Upper lobe of left lung (tissue), 6 donors: ENCODE results near the gene HOXD10. TPM values are rescaled to one million over a fixed set of nuclear protein-coding genes. Genes with fewer than 3 reads are reported as not detected.

Source experiments
- ATAC-seq, 2 donors: fragments of 200-7000 bp; cut with Tn5 transposase; one replicate each; pipeline ENCODE4 v1.9.1; 2022; ENCODE audit warnings: mild to moderate bottlenecking in 2 of 2, moderate library complexity in 2 of 2; ENCODE audit not compliant: low FRiP score in 2 of 2
- DNase-seq, 2 donors: peaks; one replicate each; pipeline ENCODE4 v3.0.0-alpha.2; 2019 to 2020
- H3K27ac ChIP-seq, 4 donors: fragments of 200-600 bp; sonication (generic); one replicate each; pipeline ENCODE4 v1.5.1; 2016 to 2019
- H3K27me3 ChIP-seq, 4 donors: fragments of 200-600 bp; sonication (generic); one replicate each; pipeline ENCODE4 v1.5.1; 2017 to 2019
- H3K36me3 ChIP-seq, 4 donors: fragments of 200-600 bp; sonication (generic); one replicate each; pipeline ENCODE4 v1.5.1; 2016 to 2019
- H3K4me1 ChIP-seq, 4 donors: fragments of 200-600 bp; sonication (generic); one replicate each; pipeline ENCODE4 v1.5.1; 2018 to 2019
- H3K4me3 ChIP-seq, 4 donors: fragments of 200-600 bp; sonication (generic); one replicate each; pipeline ENCODE4 v1.5.1; 2017 to 2019; ENCODE audit warnings: mild to moderate bottlenecking in 2 of 4, moderate library complexity in 1 of 4
- H3K9me3 ChIP-seq, 4 donors: fragments of 200-600 bp; sonication (generic); one replicate each; pipeline ENCODE4 v1.5.1; 2018 to 2019
- EP300 ChIP-seq, 4 donors: sonication (generic); formaldehyde crosslinking; IDR thresholded peaks; one replicate each; pipeline ENCODE4 v1.5.1; 2017; ENCODE audit warnings: antibody characterized with exemption in 4 of 4, control low read depth in 2 of 4
- POLR2A ChIP-seq, 4 donors: fragments of 450-650 bp; IDR thresholded peaks; one replicate each; pipeline ENCODE4 v1.5.1; 2016 to 2017; ENCODE audit warnings: antibody characterized with exemption in 4 of 4, mild to moderate bottlenecking in 2 of 4
- POLR2AphosphoS5 ChIP-seq, 2 donors: sonication (generic); formaldehyde crosslinking; IDR thresholded peaks; one replicate each; pipeline ENCODE4 v1.5.1; 2017; ENCODE audit warnings: antibody characterized with exemption in 2 of 2
- WGBS, 2 donors: methylation state at CpG; one replicate each; pipeline ENCODE4 v1.1.5; 2017 to 2018; 5-methylcytosine and 5-hydroxymethylcytosine counted together
- total RNA-seq, 6 donors: library from RNA; depleted of rRNA in 4 of 6; stranded (reverse); fragments of >200 nt in 4 of 6; gene quantifications; one replicate each; pipeline versions ENCODE4 v1.1.0 to v1.2.1, GENCODE V29; 2016 to 2021
- TF ChIP-seq, protein P1 (sequence below), 6 experiments: fragments of 450-650 bp in 4 of 6; fragments of 200-600 bp in 2 of 6; sonication (generic) in 2 of 6; IDR thresholded peaks; one replicate each; pipeline ENCODE4 v1.5.1; 2016 to 2019; ENCODE audit warnings: antibody characterized with exemption in 6 of 6
- donor health status: DM: no; HTN: no; CAD: no; lungs with moderate emphysema.
- donor health status: DM: no; HTN: yes; CAD: no; lungs with severe emphysema.

The HOXD10 gene
- total RNA-seq, 6 donors from 2014 or later, result 0.47 to 0.55 TPM; not detected in 4

DNA sequence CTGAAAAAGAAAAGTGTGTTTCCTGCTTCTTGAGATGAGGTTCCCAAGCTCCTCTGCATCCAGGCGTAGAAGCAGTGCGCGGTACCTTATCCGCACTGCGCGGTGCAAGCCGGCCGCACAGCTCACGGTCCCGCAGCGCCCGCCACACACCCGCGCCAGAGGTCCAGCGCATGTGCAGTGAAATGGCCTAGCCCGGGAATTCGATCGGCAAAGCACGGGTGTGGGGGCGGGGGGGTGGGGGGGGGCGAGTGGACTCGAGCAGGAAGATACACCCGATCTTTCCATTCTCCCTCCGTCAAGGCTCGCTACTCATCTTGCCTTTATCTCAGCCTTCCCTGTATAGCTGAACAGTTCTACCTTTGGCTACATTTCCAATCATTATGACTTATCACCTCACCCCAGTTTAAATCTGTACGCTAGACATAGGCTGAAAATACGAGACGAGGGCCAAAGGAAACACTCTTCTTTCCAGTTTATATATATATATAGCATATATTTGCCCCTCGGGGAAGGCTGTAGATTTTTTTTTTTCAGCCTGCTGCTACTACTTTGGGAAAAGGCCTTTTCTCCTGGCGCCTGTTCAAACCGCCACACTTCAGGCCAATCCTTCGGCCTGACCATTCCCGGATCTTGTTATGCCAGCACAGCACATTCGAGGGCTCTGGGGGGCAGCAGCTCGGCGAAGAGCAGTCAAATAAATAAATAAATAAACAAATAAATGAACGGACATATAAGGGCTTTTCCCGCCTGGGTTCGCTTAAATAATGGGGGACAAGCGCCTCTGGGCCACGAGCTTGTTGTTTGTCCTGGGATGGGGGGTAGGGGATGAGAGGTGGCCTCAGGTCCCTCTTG, 23.3 kb downstream of the HOXD10 start:
- ATAC-seq (no peak), DNase-seq (peak in 1 of 2 donors; percentile 71)
- 15% methylated on average over 27 to 39 of the region's 41 CpGs for WGBS, 2 donors
- peaks cover 0 to 63% (median 33%) of the 10 kb centered on the region in 4 donors for H3K27me3 ChIP-seq
- H3K27ac ChIP-seq, result no peak overlapping the region
- H3K4me1 ChIP-seq, result peaks cover 21 to 38% (median 24%) of the 10 kb centered on the region in 4 donors
- peak overlapping the region in 2 of 4 donors; percentile 44 to 51 for H3K4me3 ChIP-seq
- no peaks in the 10 kb centered on the region for H3K36me3 ChIP-seq
- no peak for TF ChIP-seq POLR2A (IDR thresholded peaks at IDR 0.05)
- H3K9me3 ChIP-seq, result no peaks in the 10 kb centered on the region

DNA sequence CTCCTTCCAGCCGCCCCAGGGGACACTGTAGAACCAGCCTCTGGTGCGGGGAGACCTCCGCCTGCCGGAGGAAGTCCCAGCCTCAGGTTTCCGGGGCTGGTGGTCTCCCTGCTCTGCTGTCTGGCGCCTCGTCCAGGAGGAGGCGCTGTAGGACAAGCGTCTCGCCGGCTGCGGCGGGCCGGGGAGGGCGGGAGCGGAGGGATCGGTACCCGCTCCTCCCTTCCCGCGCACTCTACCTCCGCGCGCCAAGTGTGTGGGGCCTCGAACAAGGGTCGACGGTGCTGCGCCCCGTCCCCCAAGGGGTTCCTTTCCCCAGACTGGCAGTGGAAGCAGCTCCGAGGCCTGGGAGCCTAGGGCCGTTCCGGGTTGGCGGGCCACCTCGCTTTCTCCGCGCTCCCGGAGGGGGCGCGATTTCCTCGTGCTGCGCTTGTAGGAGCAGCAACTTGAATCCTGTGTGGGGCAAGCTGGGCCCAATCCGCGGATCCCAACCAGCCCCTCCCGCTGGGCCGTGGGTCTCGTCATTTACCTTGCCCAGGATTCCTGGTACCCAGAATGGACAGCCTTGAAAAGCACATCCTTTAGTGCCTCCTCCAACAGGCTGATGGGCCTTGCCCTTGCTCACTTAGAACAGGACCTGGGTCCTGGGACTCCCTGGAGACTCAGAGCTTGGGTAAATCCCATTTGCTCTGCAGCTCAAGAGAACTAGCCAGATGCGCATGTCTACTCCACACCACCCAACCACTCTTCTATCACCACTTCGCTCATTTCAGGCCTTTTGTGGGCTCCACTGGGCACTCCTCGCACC, 24.1 kb downstream of the HOXD10 start:
- peak; percentile 55 to 92 for DNase-seq
- H3K27me3 ChIP-seq, result peaks cover 0 to 64% (median 32%) of the 10 kb centered on the region in 4 donors

DNA sequence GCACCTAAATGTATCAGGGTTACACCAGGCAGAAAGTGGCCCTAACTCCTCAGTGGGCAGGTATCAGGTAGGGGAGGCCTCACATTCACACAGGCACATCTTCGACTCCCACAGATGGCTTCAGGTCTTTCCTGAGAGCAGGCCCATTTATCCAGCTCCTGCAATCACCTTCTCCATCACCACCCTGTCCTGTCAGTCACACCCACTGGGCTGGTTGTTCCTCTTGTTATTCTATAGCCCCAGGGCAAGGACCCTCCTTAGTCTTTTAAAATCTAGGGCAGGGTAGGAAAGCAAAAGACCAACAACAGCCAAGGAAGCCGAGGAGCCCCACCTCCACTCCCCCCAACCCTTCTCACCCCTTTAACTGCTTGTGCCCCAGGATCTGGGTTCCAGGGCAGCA, 25.7 kb downstream of the HOXD10 start:
- H3K4me3 ChIP-seq, result no peak overlapping the region
- H3K36me3 ChIP-seq, result no peaks in the 10 kb centered on the region
- TF ChIP-seq, protein P1, sequence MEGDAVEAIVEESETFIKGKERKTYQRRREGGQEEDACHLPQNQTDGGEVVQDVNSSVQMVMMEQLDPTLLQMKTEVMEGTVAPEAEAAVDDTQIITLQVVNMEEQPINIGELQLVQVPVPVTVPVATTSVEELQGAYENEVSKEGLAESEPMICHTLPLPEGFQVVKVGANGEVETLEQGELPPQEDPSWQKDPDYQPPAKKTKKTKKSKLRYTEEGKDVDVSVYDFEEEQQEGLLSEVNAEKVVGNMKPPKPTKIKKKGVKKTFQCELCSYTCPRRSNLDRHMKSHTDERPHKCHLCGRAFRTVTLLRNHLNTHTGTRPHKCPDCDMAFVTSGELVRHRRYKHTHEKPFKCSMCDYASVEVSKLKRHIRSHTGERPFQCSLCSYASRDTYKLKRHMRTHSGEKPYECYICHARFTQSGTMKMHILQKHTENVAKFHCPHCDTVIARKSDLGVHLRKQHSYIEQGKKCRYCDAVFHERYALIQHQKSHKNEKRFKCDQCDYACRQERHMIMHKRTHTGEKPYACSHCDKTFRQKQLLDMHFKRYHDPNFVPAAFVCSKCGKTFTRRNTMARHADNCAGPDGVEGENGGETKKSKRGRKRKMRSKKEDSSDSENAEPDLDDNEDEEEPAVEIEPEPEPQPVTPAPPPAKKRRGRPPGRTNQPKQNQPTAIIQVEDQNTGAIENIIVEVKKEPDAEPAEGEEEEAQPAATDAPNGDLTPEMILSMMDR (IDR thresholded peaks at IDR 0.05), result no peak
- no peak for TF ChIP-seq EP300 (IDR thresholded peaks at IDR 0.05)
- TF ChIP-seq POLR2A (IDR thresholded peaks at IDR 0.05), result no peak
- no peak for TF ChIP-seq POLR2AphosphoS5 (IDR thresholded peaks at IDR 0.05)
- H3K27me3 ChIP-seq, result peaks cover 0 to 53% (median 23%) of the 10 kb centered on the region in 4 donors
- 88 to 95% methylated on average over 2 of the region's 2 CpGs for WGBS, 2 donors
- H3K9me3 ChIP-seq, result no peaks in the 10 kb centered on the region
- H3K4me1 ChIP-seq, result peaks cover 8 to 24% (median 12%) of the 10 kb centered on the region in 4 donors
- ATAC-seq, result no peak
- no peak for DNase-seq
- H3K27ac ChIP-seq, result no peak overlapping the region

More for the DNA sequence above, 24.1 kb downstream of the HOXD10 start:
- Histone ChIP-seq H3K9me3 (no peaks in the 10 kb centered on the region), H3K36me3 (no peaks in the 10 kb centered on the region), H3K27ac (no peak overlapping the region), H3K4me1 (peaks cover 20 to 37% (median 23%) of the 10 kb centered on the region in 4 donors), H3K4me3 (peak overlapping the region in 3 of 4 donors; percentile 29 to 51 (median 44))
- WGBS, 2 donors, result 13 to 16% methylated on average over 20 to 25 of the region's 48 CpGs
- peak; percentile 89 to 94 for ATAC-seq
- no peak for TF ChIP-seq POLR2A (IDR thresholded peaks at IDR 0.05)
- TF ChIP-seq, protein P1 (IDR thresholded peaks at IDR 0.05), result peak; percentile 75 to 96 (median 90)

DNA sequence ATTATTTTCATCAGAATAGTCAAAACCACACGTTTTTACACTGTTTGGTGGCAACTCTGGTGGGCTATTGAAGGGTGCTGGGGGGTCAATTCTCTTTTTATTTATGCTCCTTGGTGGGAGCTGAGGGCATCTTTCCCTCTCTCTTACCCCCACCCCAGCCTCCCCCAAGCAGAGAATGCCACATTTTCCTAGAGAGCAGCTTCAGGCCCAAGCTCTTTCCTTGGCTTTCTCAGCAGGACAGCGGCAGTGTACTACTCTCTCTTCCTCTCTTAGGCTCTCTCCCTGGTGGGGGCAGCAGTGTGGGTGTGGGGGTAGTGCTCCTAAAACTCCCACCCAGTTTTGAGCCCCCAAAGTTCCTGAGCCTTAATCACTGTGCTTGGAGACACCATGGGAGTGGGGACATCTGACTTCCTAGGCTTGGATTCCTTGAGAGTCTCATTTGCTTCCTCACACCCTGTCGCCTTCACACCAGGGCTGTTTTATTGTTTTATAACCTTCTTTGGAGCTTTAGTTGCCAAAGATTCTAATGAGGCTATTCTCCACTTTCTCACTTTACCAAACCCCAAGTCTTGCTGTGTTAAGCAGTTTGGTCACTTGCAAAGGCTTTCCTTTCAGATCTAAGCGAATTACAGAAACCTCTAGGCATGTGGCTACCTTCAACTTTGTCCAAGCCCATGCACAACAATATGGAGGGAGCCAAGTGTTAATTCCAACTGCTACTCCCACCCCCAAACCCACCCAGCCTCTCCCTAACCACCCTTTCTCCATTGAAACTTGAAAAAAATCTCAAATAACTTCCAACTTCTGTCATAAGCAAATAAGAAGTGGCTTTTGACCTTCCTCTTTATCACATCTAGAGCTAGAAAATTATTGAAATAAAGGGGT, 28.7 kb downstream of the HOXD10 start:
- ATAC-seq (no peak), DNase-seq (no peak)
- Histone ChIP-seq H3K4me1 (peaks cover 5 to 26% (median 6%) of the 10 kb centered on the region in 4 donors), H3K9me3 (no peaks in the 10 kb centered on the region), H3K36me3 (no peaks in the 10 kb centered on the region), H3K4me3 (no peak overlapping the region), H3K27ac (no peak overlapping the region), H3K27me3 (peaks cover 0 to 58% (median 30%) of the 10 kb centered on the region in 4 donors)
- TF ChIP-seq POLR2AphosphoS5 (IDR thresholded peaks at IDR 0.05) (no peak), POLR2A (IDR thresholded peaks at IDR 0.05) (no peak), EP300 (IDR thresholded peaks at IDR 0.05) (no peak)
- TF ChIP-seq, protein P1 (IDR thresholded peaks at IDR 0.05), result no peak
- WGBS, 2 donors, result 40 to 47% methylated on average over 4 of the region's 4 CpGs
